GM12878 (cell line): ENCODE results near the gene ADCYAP1R1. TPM values are rescaled to one million over a fixed set of nuclear protein-coding genes. Genes with fewer than 3 reads are reported as not detected.

Experiments used
- ATAC-seq: fragments of 200-7000 bp; cut with Tn5 transposase; 3 replicates; pipeline ENCODE4 v1.9.1; 2020; ENCODE audit warnings: mild to moderate bottlenecking, moderate library complexity
- BruUV-seq: library from RNA; stranded (reverse); fragments of 400-500 nt; replicated peaks from 2 replicates; lab custom pipeline; 2021; lab: Mats Ljungman, UMichigan
- CTCF ChIA-PET: fragments of 300-600 bp; sonication (Branson Sonifier 250); formaldehyde crosslinking; extraction: SDS; loops from one replicate; lab custom pipeline; 2021; ENCODE audit warnings: inconsistent platforms; lab: Yijun Ruan, JAX
- POLR2A ChIA-PET: fragments of 350-600 bp; formaldehyde crosslinking; extraction: SDS; loops from one replicate; lab custom pipeline; 2021; ENCODE audit warnings: inconsistent platforms; lab: Charles Lee
- RAD21 ChIA-PET: fragments of 300-600 bp; sonication (Branson Sonifier 250); formaldehyde crosslinking; loops from one replicate; lab custom pipeline; 2023; ENCODE audit warnings: antibody characterized with exemption; ENCODE audit not compliant: unreplicated experiment; lab: Charles Lee
- SMC1A ChIA-PET: fragments of 300-600 bp; sonication (Branson Sonifier 250); formaldehyde crosslinking; loops from one replicate; lab custom pipeline; 2023; ENCODE audit not compliant: unreplicated experiment, uncharacterized antibody; lab: Charles Lee
- DNase-seq: peaks from one replicate; pipeline ENCODE4 v3.0.0-alpha.2; 2011; ENCODE audit warnings: low read depth, low spot score
- FAIRE-seq: peaks from 3 replicates; lab custom pipeline; 2011; peaks lifted over from hg19 to GRCh38; lab: Jason Lieb, UNC
- H2AFZ ChIP-seq: 2 replicates; pipeline ENCODE4 v1.6.0; 2011; ENCODE audit warnings: low read depth, low read length, control low read depth; ENCODE audit not compliant: control insufficient read depth
- H3K27ac ChIP-seq: 2 replicates; pipeline ENCODE4 v1.5.1; 2011; ENCODE audit warnings: control low read depth; ENCODE audit not compliant: control insufficient read depth, insufficient read depth
- H3K27me3 ChIP-seq, 2 experiments: replicated peaks in 1 of 2; 2 replicates each; pipeline versions ENCODE4 v1.6.0 to v1.6.1; 2011; ENCODE audit warnings: low read length in 1 of 2; ENCODE audit not compliant: control insufficient read depth in 2 of 2, insufficient read depth in 2 of 2
- H3K36me3 ChIP-seq, 2 experiments: 2 replicates each; pipeline ENCODE4 v1.5.1; 2011; ENCODE audit warnings: low read length in 1 of 2; ENCODE audit not compliant: control insufficient read depth in 2 of 2, insufficient read depth in 2 of 2
- H3K4me1 ChIP-seq: 2 replicates; pipeline ENCODE4 v1.6.1; 2011; ENCODE audit warnings: mild to moderate bottlenecking, low read length, moderate library complexity, mixed read lengths; ENCODE audit not compliant: control insufficient read depth, insufficient read depth
- H3K4me2 ChIP-seq: 2 replicates; pipeline ENCODE4 v1.6.0; 2011; ENCODE audit warnings: control low read depth; ENCODE audit not compliant: control insufficient read depth, insufficient read depth
- H3K4me3 ChIP-seq: fragments of 200-600 bp; sonication (generic); 2 replicates; pipeline ENCODE4 v1.5.1; 2016
- H3K79me2 ChIP-seq: 2 replicates; pipeline ENCODE4 v1.6.0; 2011; ENCODE audit warnings: low read length; ENCODE audit not compliant: control insufficient read depth, insufficient read depth
- H3K9ac ChIP-seq: 2 replicates; pipeline ENCODE4 v1.8.0; 2011; ENCODE audit warnings: low read length, control low read depth, mixed read lengths; ENCODE audit not compliant: control insufficient read depth, insufficient read depth
- H3K9me3 ChIP-seq: replicated peaks from 3 replicates; pipeline ENCODE4 v1.5.1; 2011; ENCODE audit warnings: mild to moderate bottlenecking, low read length; ENCODE audit not compliant: control insufficient read depth, insufficient read depth
- H4K20me1 ChIP-seq: 2 replicates; pipeline ENCODE4 v1.6.0; 2011; ENCODE audit not compliant: control insufficient read depth, insufficient read depth
- CBFB ChIP-seq: IDR thresholded peaks from 2 replicates; pipeline ENCODE4 v1.6.1; 2016; ENCODE audit warnings: antibody characterized with exemption, low read depth
- CEBPB ChIP-seq, 2 experiments: fragments of 150-350 bp in 1 of 2; IDR thresholded peaks; 2 replicates each; pipeline ENCODE4 v1.6.1; 2012 to 2014; ENCODE audit warnings: low read depth in 2 of 2, low read length in 2 of 2, borderline replicate concordance in 1 of 2, inconsistent platforms in 1 of 2
- FOXK2 ChIP-seq: fragments of 450-650 bp; IDR thresholded peaks from 2 replicates; pipeline ENCODE4 v1.6.1; 2017; ENCODE audit warnings: mild to moderate bottlenecking, moderate library complexity
- LARP7 ChIP-seq: fragments of 450-650 bp; IDR thresholded peaks from 2 replicates; pipeline ENCODE4 v1.6.1; 2017; ENCODE audit warnings: mild to moderate bottlenecking
- RELA ChIP-seq: fragments of 450-650 bp; IDR thresholded peaks from 2 replicates; pipeline ENCODE4 v1.8.0; 2014; ENCODE audit warnings: borderline replicate concordance; ENCODE audit not compliant: partially characterized antibody
- TAF1 ChIP-seq: IDR thresholded peaks from 2 replicates; pipeline ENCODE4 v1.6.1; 2011; ENCODE audit warnings: mild to moderate bottlenecking, low read depth, low read length, borderline replicate concordance
- YBX1 ChIP-seq: fragments of 450-650 bp; IDR thresholded peaks from 2 replicates; pipeline ENCODE4 v1.6.1; 2016; ENCODE audit warnings: antibody characterized with exemption
- YY1 ChIP-seq: IDR thresholded peaks from 2 replicates; pipeline ENCODE4 v1.6.1; 2011; ENCODE audit warnings: low read depth, mild to moderate bottlenecking, low read length
- WGBS: methylation state at CpG from one replicate; pipeline ENCODE4 v1.1.6; 2016; ENCODE audit warnings: low lambda C conversion rate; ENCODE audit not compliant: insufficient replicate concordance, insufficient coverage; ENCODE audit errors: missing lambda C conversion rate; 5-methylcytosine and 5-hydroxymethylcytosine counted together
- in situ Hi-C: fragments of 300-500 bp; cut with MboI; formaldehyde crosslinking; loops from 9 replicates; pipeline ENCODE4 v1.14.3; 2018; ENCODE audit warnings: mixed read lengths
- intact Hi-C: fragments of 100-400 bp; cut with micrococcal nuclease; formaldehyde crosslinking; loops from one replicate; pipeline ENCODE4 v1.14.2; 2022; ENCODE audit not compliant: unreplicated experiment
- polyA plus RNA-seq, 11 experiments: library from polyadenylated mRNA; depleted of rRNA in 4 of 11; unstranded in 6 of 11; stranded (reverse) in 5 of 11; fragments of >200 nt; fragmentation: Nextera tagmentation in 4 of 11; fragmentation: Illumina TruSeq in 1 of 11; extraction: Ambion mirVana in 4 of 11; extraction: Trizol in 1 of 11; gene quantifications; 1 replicate in 1 of 11; 2 replicates in 10 of 11; pipeline versions ENCODE4 v1.2.1 to v1.2.3, GENCODE V29; 2011 to 2016; ENCODE audit warnings: inconsistent platforms in 2 of 11, missing spikeins in 2 of 11, low read depth in 1 of 11
- total RNA-seq, 4 experiments: library from RNA; depleted of rRNA in 3 of 4; stranded (reverse); fragments of >200 nt in 3 of 4; fragmentation: Illumina TruSeq in 1 of 4; extraction: Trizol in 1 of 4; gene quantifications; 2 replicates each; pipeline versions ENCODE4 v1.2.1 to v1.2.3, GENCODE V29; 2013 to 2021
- TF ChIP-seq, protein P1 (sequence below): fragments of 150-350 bp; IDR thresholded peaks from 2 replicates; pipeline ENCODE4 v1.6.1; 2016; ENCODE audit warnings: low read depth, low read length

ADCYAP1R1 gene
- total and polyA plus RNA-seq, 10 of the 15 experiments (the other 5 are each of a cell fraction or from before 2014, with no cell fraction given): not detected

- intact Hi-C loops: no loop called here
- no peak overlapping the region for H2AFZ ChIP-seq
These were observed 30.0 kb upstream of the ADCYAP1R1 start for GRCh38 chr7:31022117-31022516.

GRCh38 chr7:31022726-31023125 is 29.4 kb upstream of the ADCYAP1R1 start:
- Histone ChIP-seq H3K4me2 (no peak overlapping the region), H3K27ac (no peak overlapping the region), H2AFZ (no peak overlapping the region), H3K27me3 (no peaks in the 10 kb centered on the region), H3K9ac (no peak overlapping the region), H4K20me1 (no peaks in the 10 kb centered on the region), H3K79me2 (no peaks in the 10 kb centered on the region), H3K9me3 (peaks cover 3% of the 10 kb centered on the region; the same call in 1 of the 3 replicates), H3K4me3 (no peak overlapping the region), H3K4me1 (no peaks in the 10 kb centered on the region; the same call in 1 of the 2 replicates), H3K36me3 (no peaks in the 10 kb centered on the region)
- in situ Hi-C loops: no loop called here
- POLR2A ChIA-PET: no interaction called here
- FAIRE-seq: no peak
- WGBS: 14% methylated on average over 3 of the region's 3 CpGs
- intact Hi-C loops: no loop called here
- no TSS peak for BruUV-seq
- SMC1A ChIA-PET: no interaction called here
- RAD21 ChIA-PET: no interaction called here
- no peak for ATAC-seq
- CTCF ChIA-PET: no interaction called here
- no peak for DNase-seq
- TF ChIP-seq LARP7: no peak
- TF ChIP-seq, protein P1, sequence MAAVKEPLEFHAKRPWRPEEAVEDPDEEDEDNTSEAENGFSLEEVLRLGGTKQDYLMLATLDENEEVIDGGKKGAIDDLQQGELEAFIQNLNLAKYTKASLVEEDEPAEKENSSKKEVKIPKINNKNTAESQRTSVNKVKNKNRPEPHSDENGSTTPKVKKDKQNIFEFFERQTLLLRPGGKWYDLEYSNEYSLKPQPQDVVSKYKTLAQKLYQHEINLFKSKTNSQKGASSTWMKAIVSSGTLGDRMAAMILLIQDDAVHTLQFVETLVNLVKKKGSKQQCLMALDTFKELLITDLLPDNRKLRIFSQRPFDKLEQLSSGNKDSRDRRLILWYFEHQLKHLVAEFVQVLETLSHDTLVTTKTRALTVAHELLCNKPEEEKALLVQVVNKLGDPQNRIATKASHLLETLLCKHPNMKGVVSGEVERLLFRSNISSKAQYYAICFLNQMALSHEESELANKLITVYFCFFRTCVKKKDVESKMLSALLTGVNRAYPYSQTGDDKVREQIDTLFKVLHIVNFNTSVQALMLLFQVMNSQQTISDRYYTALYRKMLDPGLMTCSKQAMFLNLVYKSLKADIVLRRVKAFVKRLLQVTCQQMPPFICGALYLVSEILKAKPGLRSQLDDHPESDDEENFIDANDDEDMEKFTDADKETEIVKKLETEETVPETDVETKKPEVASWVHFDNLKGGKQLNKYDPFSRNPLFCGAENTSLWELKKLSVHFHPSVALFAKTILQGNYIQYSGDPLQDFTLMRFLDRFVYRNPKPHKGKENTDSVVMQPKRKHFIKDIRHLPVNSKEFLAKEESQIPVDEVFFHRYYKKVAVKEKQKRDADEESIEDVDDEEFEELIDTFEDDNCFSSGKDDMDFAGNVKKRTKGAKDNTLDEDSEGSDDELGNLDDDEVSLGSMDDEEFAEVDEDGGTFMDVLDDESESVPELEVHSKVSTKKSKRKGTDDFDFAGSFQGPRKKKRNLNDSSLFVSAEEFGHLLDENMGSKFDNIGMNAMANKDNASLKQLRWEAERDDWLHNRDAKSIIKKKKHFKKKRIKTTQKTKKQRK: no peak
- TF ChIP-seq CEBPB (IDR thresholded peaks at IDR 0.05; ENCODE audit: borderline replicate concordance in 1 of 2, low read depth in 2 of 2, low read length in 2 of 2): no peak
- no peak for TF ChIP-seq FOXK2
- TF ChIP-seq YBX1: no peak
- TF ChIP-seq RELA: no peak
- TF ChIP-seq YY1: no peak
- TF ChIP-seq CBFB: no peak
- TF ChIP-seq, all 136 proteins: peak for 0

More at GRCh38 chr7:31022117-31022516, 30.0 kb upstream of the ADCYAP1R1 start:
- Histone ChIP-seq H3K4me3 (no peak overlapping the region), H3K4me2 (no peak overlapping the region), H3K79me2 (no peaks in the 10 kb centered on the region), H3K9me3 (peaks cover 3% of the 10 kb centered on the region; the same call in 1 of the 3 replicates), H3K4me1 (no peaks in the 10 kb centered on the region; the same call in 1 of the 2 replicates), H4K20me1 (no peaks in the 10 kb centered on the region), H3K27ac (no peak overlapping the region), H3K27me3 (no peaks in the 10 kb centered on the region), H3K36me3 (no peaks in the 10 kb centered on the region), H3K9ac (no peak overlapping the region)
- no peak for ATAC-seq
- DNase-seq: no peak
- WGBS: 23% methylated on average over 4 of the region's 4 CpGs
- ChIA-PET CTCF (no interaction called here), RAD21 (no interaction called here), POLR2A (no interaction called here), SMC1A (no interaction called here)
- no peak for TF ChIP-seq TAF1
- FAIRE-seq: no peak
- BruUV-seq: no TSS peak
- in situ Hi-C loops: no loop called here
